Left ventricle myocardium inferior (tissue), 1 donor: ENCODE measurements around the gene RIPOR2. TPM values are rescaled to one million over a fixed set of nuclear protein-coding genes. Genes with fewer than 3 reads are reported as not detected.

Source experiments
- DNase-seq: peaks from one replicate; pipeline ENCODE4 v3.0.0-alpha.2; 2020
- H3K27ac ChIP-seq: fragments of 200-600 bp; replicated peaks from 2 replicates; pipeline ENCODE4 v1.8.0; 2021
- H3K27me3 ChIP-seq: fragments of 200-600 bp; 2 replicates; pipeline ENCODE4 v1.8.0; 2021; ENCODE audit warnings: low read depth
- H3K36me3 ChIP-seq: fragments of 200-600 bp; 2 replicates; pipeline ENCODE4 v1.8.0; 2021
- H3K4me1 ChIP-seq: fragments of 200-600 bp; 2 replicates; pipeline ENCODE4 v1.8.0; 2021
- H3K4me3 ChIP-seq: fragments of 200-600 bp; 2 replicates; pipeline ENCODE4 v1.8.0; 2021; ENCODE audit warnings: mild to moderate bottlenecking, moderate library complexity
- H3K9me3 ChIP-seq: fragments of 200-600 bp; replicated peaks from 2 replicates; pipeline ENCODE4 v1.8.0; 2021
- CTCF ChIP-seq: fragments of 200-600 bp; IDR thresholded peaks from 2 replicates; pipeline ENCODE4 v1.8.0; 2021; ENCODE audit warnings: antibody characterized with exemption, mild to moderate bottlenecking, borderline replicate concordance
- intact Hi-C: fragments of 100-400 bp; cut with micrococcal nuclease; formaldehyde crosslinking; loops from one replicate; pipeline ENCODE4 v1.11.0; 2022
- total RNA-seq: library from RNA; stranded (reverse); fragmentation: NEBNext Ultra II Directional; extraction: Animal tissue kit (Norgen Biotek cat#: 25700); gene quantifications from one replicate; pipeline ENCODE4 v1.2.1, GENCODE V29; 2021
- donor health status: DM: no; HTN: yes; CAD: no; lungs with severe emphysema.

The RIPOR2 gene
- total RNA-seq, 1 donor from 2014 or later: 3.1 TPM

GRCh38 chr6:24910331-24910960 is 25.3 kb downstream of the RIPOR2 start:
- peak overlapping the region; percentile 77 for H3K27ac ChIP-seq
- DNase-seq: peak; percentile 22
- peaks cover 37% of the 10 kb centered on the region for H3K4me1 ChIP-seq
- peaks cover 12% of the 10 kb centered on the region for H3K27me3 ChIP-seq
- peak overlapping the region; percentile 76 for H3K4me3 ChIP-seq
- H3K36me3 ChIP-seq: no peaks in the 10 kb centered on the region
- intact Hi-C loops: no loop called here
- no peak for TF ChIP-seq CTCF
- no peaks in the 10 kb centered on the region for H3K9me3 ChIP-seq

- DNase-seq: no peak
- Histone ChIP-seq H3K4me1 (peaks cover 37% of the 10 kb centered on the region), H3K4me3 (peak overlapping the region; percentile 76), H3K9me3 (no peaks in the 10 kb centered on the region), H3K36me3 (no peaks in the 10 kb centered on the region), H3K27ac (peak overlapping the region; percentile 77), H3K27me3 (peaks cover 12% of the 10 kb centered on the region)
- intact Hi-C loops: no loop called here
- TF ChIP-seq CTCF: no peak
Measured at GRCh38 chr6:24909241-24910216, 26.2 kb downstream of the RIPOR2 start.

GRCh38 chr6:24908650-24909035 is 27.1 kb downstream of the RIPOR2 start:
- Histone ChIP-seq H3K4me3 (peak overlapping the region; percentile 76), H3K27ac (peak overlapping the region; percentile 77), H3K9me3 (peaks cover 5% of the 10 kb centered on the region), H3K27me3 (peaks cover 6% of the 10 kb centered on the region), H3K36me3 (no peaks in the 10 kb centered on the region), H3K4me1 (peaks cover 37% of the 10 kb centered on the region)
- intact Hi-C loops: no loop called here
- TF ChIP-seq CTCF: no peak
- no peak for DNase-seq

GRCh38 chr6:24907919-24908649 is 27.7 kb downstream of the RIPOR2 start:
- Histone ChIP-seq H3K4me3 (peak overlapping the region; percentile 76), H3K36me3 (no peaks in the 10 kb centered on the region), H3K27me3 (peaks cover under 1% of the 10 kb centered on the region), H3K4me1 (peaks cover 37% of the 10 kb centered on the region), H3K9me3 (peaks cover 10% of the 10 kb centered on the region), H3K27ac (peak overlapping the region; percentile 77)
- no peak for DNase-seq
- TF ChIP-seq CTCF: no peak
- intact Hi-C loops: no loop called here

- H3K9me3 ChIP-seq: peaks cover 16% of the 10 kb centered on the region
- peaks cover 28% of the 10 kb centered on the region for H3K4me1 ChIP-seq
- intact Hi-C loops: no loop called here
- DNase-seq: no peak
- H3K27me3 ChIP-seq: no peaks in the 10 kb centered on the region
- H3K36me3 ChIP-seq: no peaks in the 10 kb centered on the region
- TF ChIP-seq CTCF: no peak
- no peak overlapping the region for H3K4me3 ChIP-seq
- H3K27ac ChIP-seq: no peak overlapping the region
Measured at GRCh38 chr6:24906314-24906713, 29.4 kb downstream of the RIPOR2 start.
